ENCODE data around the gene SLC8A1.

Gene SLC8A1

DNA sequence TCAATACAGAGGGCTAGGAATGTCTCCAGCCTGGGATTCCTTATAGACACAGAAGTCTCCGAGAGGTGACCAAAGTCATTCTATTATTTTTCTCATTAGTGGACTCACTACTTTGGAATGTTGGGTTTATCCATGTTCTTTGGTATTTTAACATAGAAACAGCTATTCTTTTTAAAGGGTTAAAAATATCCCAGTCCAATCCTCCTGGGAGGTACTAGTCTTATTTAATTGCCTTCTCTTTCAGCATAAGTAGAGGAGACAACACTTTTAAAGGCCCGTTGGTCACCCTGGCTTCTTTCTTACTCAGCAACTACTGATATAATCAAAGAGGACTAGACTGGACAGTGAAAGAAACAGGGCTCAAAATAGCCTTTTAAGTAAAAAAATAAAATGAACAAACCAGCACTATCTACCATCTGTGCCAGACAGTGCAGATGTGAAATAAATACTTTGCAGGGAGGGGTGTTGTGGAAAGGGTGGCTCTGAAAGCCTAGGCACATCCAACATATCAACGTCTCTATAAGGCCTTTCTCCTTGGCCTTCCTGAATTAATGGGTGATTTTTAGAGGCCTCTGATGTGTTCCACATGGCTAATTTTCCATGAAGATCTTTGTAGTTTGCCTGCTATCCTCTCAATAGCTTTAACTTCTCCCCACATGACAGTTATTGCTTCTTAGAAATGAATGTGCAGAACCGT, 338.5 kb downstream of the SLC8A1 start:
- Histone ChIP-seq H3K27ac (replicated peaks) (no peak overlapping the region), H3K4me3 (replicated peaks; ENCODE audit: insufficient read depth, low read length) (no peak overlapping the region), H3K27me3 (ENCODE audit: insufficient read depth, poor library complexity, severe bottlenecking) (no peaks in the 10 kb centered on the region)
- no peak for TF ChIP-seq SPI1 (IDR thresholded peaks at IDR 0.05; ENCODE audit: borderline replicate concordance, low read depth)
- TF ChIP-seq, protein P1, sequence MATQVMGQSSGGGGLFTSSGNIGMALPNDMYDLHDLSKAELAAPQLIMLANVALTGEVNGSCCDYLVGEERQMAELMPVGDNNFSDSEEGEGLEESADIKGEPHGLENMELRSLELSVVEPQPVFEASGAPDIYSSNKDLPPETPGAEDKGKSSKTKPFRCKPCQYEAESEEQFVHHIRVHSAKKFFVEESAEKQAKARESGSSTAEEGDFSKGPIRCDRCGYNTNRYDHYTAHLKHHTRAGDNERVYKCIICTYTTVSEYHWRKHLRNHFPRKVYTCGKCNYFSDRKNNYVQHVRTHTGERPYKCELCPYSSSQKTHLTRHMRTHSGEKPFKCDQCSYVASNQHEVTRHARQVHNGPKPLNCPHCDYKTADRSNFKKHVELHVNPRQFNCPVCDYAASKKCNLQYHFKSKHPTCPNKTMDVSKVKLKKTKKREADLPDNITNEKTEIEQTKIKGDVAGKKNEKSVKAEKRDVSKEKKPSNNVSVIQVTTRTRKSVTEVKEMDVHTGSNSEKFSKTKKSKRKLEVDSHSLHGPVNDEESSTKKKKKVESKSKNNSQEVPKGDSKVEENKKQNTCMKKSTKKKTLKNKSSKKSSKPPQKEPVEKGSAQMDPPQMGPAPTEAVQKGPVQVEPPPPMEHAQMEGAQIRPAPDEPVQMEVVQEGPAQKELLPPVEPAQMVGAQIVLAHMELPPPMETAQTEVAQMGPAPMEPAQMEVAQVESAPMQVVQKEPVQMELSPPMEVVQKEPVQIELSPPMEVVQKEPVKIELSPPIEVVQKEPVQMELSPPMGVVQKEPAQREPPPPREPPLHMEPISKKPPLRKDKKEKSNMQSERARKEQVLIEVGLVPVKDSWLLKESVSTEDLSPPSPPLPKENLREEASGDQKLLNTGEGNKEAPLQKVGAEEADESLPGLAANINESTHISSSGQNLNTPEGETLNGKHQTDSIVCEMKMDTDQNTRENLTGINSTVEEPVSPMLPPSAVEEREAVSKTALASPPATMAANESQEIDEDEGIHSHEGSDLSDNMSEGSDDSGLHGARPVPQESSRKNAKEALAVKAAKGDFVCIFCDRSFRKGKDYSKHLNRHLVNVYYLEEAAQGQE (IDR thresholded peaks at IDR 0.05; ENCODE audit: insufficient replicate concordance, low read depth), result no peak
- TF ChIP-seq GABPA (IDR thresholded peaks at IDR 0.05; ENCODE audit: low read depth), result no peak
- TF ChIP-seq, protein P2, sequence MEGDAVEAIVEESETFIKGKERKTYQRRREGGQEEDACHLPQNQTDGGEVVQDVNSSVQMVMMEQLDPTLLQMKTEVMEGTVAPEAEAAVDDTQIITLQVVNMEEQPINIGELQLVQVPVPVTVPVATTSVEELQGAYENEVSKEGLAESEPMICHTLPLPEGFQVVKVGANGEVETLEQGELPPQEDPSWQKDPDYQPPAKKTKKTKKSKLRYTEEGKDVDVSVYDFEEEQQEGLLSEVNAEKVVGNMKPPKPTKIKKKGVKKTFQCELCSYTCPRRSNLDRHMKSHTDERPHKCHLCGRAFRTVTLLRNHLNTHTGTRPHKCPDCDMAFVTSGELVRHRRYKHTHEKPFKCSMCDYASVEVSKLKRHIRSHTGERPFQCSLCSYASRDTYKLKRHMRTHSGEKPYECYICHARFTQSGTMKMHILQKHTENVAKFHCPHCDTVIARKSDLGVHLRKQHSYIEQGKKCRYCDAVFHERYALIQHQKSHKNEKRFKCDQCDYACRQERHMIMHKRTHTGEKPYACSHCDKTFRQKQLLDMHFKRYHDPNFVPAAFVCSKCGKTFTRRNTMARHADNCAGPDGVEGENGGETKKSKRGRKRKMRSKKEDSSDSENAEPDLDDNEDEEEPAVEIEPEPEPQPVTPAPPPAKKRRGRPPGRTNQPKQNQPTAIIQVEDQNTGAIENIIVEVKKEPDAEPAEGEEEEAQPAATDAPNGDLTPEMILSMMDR (IDR thresholded peaks at IDR 0.05; ENCODE audit: insufficient read depth, low read length), result no peak
- TF ChIP-seq POLR2AphosphoS5 (IDR thresholded peaks at IDR 0.05; ENCODE audit: low read depth), result no peak
- DNase-seq (ENCODE audit: low read depth in 1 of 2, low spot score in 1 of 2), result no peak

DNA sequence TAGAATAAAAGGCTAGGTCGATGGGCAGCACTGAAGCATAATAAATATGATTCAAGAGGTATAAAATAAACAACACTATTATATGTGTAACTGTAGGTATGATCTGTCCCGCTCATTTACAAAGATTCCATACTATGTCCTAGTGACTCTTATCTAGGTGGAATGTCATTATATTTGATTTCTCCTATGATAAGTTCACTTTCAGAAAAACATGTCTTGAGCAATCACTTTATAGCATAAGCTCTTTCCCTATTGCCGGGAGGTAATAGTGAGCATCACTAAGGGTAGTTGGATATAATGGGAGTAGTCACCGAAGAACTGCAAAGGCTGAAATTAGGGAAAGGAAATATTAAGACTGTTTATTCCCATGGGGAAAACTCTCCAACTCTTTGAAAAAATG, 342.5 kb downstream of the SLC8A1 start:
- DNase-seq (ENCODE audit: low read depth in 1 of 2, low spot score in 1 of 2), result no peak
- Histone ChIP-seq H3K27ac (replicated peaks) (no peak overlapping the region), H3K27me3 (ENCODE audit: insufficient read depth, poor library complexity, severe bottlenecking) (no peaks in the 10 kb centered on the region), H3K4me3 (replicated peaks; ENCODE audit: insufficient read depth, low read length) (no peak overlapping the region)
- TF ChIP-seq SPI1 (IDR thresholded peaks at IDR 0.05; ENCODE audit: borderline replicate concordance, low read depth) (no peak), GABPA (IDR thresholded peaks at IDR 0.05; ENCODE audit: low read depth) (no peak), POLR2AphosphoS5 (IDR thresholded peaks at IDR 0.05; ENCODE audit: low read depth) (no peak)
- TF ChIP-seq, protein P2 (IDR thresholded peaks at IDR 0.05; ENCODE audit: insufficient read depth, low read length), result no peak
- TF ChIP-seq, protein P1 (IDR thresholded peaks at IDR 0.05; ENCODE audit: insufficient replicate concordance, low read depth), result no peak

DNA sequence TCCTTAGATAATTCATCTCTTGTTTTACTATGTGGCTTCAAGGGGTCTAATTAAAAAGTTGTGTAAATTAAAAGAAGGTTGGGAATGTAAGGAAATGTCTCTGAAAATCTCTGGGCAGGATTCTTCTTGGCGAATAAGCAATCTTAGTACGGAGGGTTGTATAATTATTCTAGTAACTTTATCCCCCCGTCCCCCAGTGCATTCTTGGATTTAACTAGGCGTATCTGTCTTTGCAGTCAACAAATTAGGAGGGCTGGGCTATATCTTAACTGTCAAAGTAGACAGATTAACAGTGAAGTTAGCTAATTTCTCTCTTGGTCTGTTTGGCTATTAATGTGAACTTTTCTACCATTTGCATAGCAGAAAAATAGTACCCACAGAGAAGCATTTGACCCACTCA, 343.0 kb downstream of the SLC8A1 start:
- Histone ChIP-seq H3K27me3 (ENCODE audit: insufficient read depth, poor library complexity, severe bottlenecking) (no peaks in the 10 kb centered on the region), H3K27ac (replicated peaks) (no peak overlapping the region), H3K4me3 (replicated peaks; ENCODE audit: insufficient read depth, low read length) (no peak overlapping the region)
- TF ChIP-seq, protein P1 (IDR thresholded peaks at IDR 0.05; ENCODE audit: insufficient replicate concordance, low read depth), result no peak
- TF ChIP-seq SPI1 (IDR thresholded peaks at IDR 0.05; ENCODE audit: borderline replicate concordance, low read depth) (no peak), GABPA (IDR thresholded peaks at IDR 0.05; ENCODE audit: low read depth) (no peak), POLR2AphosphoS5 (IDR thresholded peaks at IDR 0.05; ENCODE audit: low read depth) (no peak)
- TF ChIP-seq, protein P2 (IDR thresholded peaks at IDR 0.05; ENCODE audit: insufficient read depth, low read length), result no peak
- no peak for DNase-seq (ENCODE audit: low read depth in 1 of 2, low spot score in 1 of 2)

All from HL-60 (cell line).